GM19467 (cell line): ENCODE data around the gene SHISA4.

Experiments
- ATAC-seq: cut with Tn5 transposase; IDR thresholded peaks from one replicate; pipeline ENCODE4 v1.9.1; 2021; ENCODE audit warnings: mild to moderate bottlenecking, moderate library complexity; ENCODE audit not compliant: unreplicated experiment

Gene SHISA4

GRCh38 chr1:201881617-201882016 lies 7.1 kb upstream of the SHISA4 start:
- ATAC-seq, result no peak

- no peak for ATAC-seq
These were observed 6.0 kb upstream of the SHISA4 start for GRCh38 chr1:201882665-201883132.

DNA sequence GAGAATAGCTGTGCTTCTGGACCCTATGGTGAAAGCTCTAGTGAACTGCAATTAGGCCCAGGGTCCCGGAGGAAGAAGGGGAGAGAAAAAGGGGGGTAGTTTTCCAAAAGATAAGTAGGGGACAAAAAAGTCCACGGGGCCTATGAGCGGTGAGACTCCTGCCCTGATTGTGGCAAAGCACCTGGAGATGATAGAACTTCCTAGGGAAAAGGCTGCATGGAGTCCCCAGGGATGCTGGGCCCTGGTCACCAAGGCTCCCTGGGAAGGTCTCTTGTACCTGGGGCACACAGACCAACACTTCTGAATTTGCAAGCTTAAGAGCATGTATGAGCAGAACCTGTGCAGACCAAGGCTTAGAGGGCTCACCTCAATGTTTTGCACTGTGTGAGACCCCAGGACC lies 5.4 kb upstream of the SHISA4 start:
- no peak for ATAC-seq

DNA sequence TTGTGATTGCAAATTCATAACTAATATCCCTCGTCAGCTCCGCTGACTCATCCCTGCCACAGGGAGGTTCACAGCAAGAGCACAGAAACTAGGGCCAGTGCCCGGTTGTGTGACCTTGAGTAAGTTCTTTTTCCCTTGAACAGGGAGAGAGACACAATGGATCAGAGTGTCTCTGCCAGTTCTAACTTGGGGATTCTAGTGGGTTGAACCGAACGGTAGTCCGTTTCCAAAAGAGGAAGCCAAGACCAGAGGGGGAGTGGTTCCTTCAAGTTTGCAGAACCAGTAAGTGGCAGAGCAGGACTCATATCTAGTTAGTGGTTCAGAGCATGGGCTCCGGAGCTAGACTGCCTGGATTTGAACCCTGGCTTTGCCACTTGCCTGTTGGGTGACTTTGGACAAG lies 4.9 kb upstream of the SHISA4 start:
- no peak for ATAC-seq

GRCh38 chr1:201884425-201884824 lies 4.3 kb upstream of the SHISA4 start:
- no peak for ATAC-seq

GRCh38 chr1:201885531-201886075 lies 3.1 kb upstream of the SHISA4 start:
- ATAC-seq, result no peak

- ATAC-seq, result no peak
These were observed 2.4 kb upstream of the SHISA4 start for GRCh38 chr1:201886103-201886885.

GRCh38 chr1:201887116-201887866 lies 1.4 kb upstream of the SHISA4 start:
- ATAC-seq, result no peak

- ATAC-seq, result no peak
These were observed 631 bp downstream of the SHISA4 start for GRCh38 chr1:201889090-201889968.

- no peak for ATAC-seq
These were observed 1.5 kb downstream of the SHISA4 start for GRCh38 chr1:201890223-201890622.

GRCh38 chr1:201890806-201891450 lies 2.2 kb downstream of the SHISA4 start:
- ATAC-seq, result no peak

DNA sequence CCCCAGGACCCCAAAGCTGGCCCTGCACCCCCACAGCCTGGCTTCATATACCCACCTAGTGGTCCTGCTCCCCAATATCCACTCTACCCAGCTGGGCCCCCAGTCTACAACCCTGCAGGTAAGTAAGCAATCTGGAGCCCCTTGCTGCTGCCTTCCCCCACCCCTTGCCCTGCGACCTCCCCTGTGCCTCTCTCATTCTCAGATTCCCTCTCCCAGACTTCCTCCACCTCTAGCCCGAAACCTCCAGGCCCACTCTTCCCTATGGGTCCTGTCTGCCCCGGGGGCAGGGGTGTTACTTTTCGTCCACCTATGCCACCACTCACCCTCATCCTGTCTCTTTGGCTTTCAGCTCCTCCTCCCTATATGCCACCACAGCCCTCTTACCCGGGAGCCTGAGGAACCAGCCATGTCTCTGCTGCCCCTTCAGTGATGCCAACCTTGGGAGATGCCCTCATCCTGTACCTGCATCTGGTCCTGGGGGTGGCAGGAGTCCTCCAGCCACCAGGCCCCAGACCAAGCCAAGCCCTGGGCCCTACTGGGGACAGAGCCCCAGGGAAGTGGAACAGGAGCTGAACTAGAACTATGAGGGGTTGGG lies 2.9 kb downstream of the SHISA4 start:
- ATAC-seq, result no peak

GRCh38 chr1:201892211-201892610 lies 3.5 kb downstream of the SHISA4 start:
- ATAC-seq, result no peak

GRCh38 chr1:201893431-201893830 lies 4.7 kb downstream of the SHISA4 start:
- ATAC-seq, result no peak

DNA sequence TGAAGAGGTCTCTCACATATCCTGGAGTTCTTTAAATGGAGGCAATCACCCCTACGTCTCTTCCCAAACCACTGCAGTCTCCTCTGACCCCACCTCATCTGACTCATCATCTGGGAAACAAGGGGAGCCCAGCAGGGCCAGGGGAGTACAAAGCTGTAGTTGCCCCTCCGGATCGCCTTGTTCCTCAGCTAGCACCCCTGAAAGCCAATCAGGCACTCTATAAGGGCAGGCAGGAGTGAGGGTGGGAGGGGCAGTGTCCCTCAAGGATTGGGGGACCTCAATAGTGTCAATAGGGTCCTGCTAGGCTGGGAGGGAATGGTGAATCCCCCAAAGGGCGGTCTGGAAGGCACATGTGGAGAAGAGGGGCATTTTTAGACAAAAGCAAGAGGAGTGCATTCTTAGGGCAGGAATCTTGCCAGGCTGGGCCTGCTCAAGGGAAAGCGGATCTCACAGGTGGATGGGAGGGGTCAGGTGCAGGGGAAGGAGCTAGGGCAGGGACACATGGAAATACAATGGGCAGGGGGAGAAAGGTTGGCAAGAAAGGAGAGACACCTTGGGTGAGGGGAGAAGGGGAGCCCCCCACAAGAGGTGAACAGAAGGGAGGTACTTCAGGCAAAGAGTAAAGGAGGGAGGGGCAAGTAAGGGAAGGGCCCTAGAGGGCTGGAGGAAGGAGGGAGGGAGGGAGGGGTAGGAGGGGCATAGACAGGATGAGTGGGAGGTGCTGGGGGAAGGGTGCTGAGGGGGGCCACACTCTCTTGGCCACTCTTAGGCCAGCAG lies 5.8 kb downstream of the SHISA4 start:
- no peak for ATAC-seq

DNA sequence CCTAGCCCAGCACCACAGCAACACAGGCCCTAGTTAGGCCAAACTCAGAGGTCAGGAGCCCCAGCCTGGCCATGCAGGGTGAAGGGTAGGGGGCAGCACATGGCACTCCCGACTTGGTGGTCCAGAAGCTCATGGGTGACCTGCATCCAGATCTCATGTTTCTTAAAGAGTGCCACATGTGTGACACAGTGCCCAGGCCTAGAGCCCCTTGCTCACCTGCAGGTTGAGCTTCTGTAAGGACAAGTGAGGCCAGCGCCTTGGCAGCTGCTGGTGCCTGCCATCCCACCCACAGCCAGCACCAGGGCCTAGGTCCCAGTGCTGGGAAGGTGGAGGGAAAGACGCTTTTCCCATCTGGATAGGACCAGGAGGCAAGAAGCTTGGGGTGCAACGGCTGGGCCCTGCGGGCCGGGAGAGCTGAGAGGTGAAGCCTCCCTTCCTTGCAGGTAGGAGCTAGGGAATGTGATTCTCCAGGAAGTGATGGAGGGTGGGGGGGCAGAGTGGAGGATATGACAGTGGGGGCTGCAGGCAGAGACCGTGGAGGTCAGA lies 6.5 kb downstream of the SHISA4 start:
- no peak for ATAC-seq

GRCh38 chr1:201895913-201896807 lies 7.5 kb downstream of the SHISA4 start:
- peak; percentile 81 for ATAC-seq

DNA sequence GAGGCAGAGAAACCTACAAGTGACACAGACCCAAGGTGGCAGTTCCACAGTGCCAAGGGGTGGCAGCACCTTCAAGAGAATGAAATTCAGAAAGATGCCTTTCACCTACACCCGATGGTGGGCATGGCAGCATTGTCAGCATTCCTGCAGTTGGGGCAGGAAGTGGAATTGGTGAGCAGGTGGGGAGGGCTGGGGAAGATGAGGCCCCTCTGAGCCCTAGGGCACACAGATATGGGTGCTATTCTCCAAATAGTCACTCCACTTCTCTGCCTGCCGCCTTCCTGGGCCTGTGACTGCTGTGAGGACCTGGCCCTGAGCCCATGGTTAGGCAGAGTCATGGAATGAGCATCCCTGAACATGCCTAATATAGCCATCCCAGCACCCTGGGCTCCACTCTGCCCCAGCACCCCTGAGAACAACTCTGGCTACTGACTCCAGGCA lies 8.3 kb downstream of the SHISA4 start:
- no peak for ATAC-seq
